HCT116 (cell line): ENCODE data around the gene BSPRY. TPM values are rescaled to one million over a fixed set of nuclear protein-coding genes. Genes with fewer than 3 reads are reported as not detected.
A peak's percentile ranks its signal among the peaks of the same experiment; 100 is the strongest.

Experiments
- ATAC-seq: fragments of 200-7000 bp; cut with Tn5 transposase; 2 replicates; pipeline ENCODE4 v1.9.1; 2020; ENCODE audit warnings: mild to moderate bottlenecking, moderate library complexity
- BruUV-seq: library from RNA; stranded (reverse); fragments of 400-500 nt; replicated peaks from 2 replicates; lab custom pipeline; 2021; lab: Mats Ljungman, UMichigan
- CTCF ChIA-PET: fragments of 300-600 bp; sonication (Branson Sonifier 250); formaldehyde crosslinking; loops from one replicate; lab custom pipeline; 2021; ENCODE audit warnings: antibody characterized with exemption; lab: Charles Lee
- POLR2A ChIA-PET: fragments of 300-600, 350-600 bp; sonication (Branson Sonifier 250); formaldehyde crosslinking; loops from one replicate; lab custom pipeline; 2021; ENCODE audit warnings: antibody characterized with exemption; lab: Charles Lee
- RAD21 ChIA-PET, 2 experiments: fragments of 300-600 bp; sonication (Branson Sonifier 250); formaldehyde crosslinking; loops; one replicate each; lab custom pipeline; 2023; ENCODE audit warnings: low total read pairs in 2 of 2; ENCODE audit not compliant: uncharacterized antibody in 2 of 2, unreplicated experiment in 2 of 2, low non-redundant PET in 1 of 2; lab: Charles Lee
- DNase-seq: peaks from one replicate; pipeline ENCODE4 v3.0.0-alpha.2; 2010; ENCODE audit warnings: low read depth, low spot score
- H2AFZ ChIP-seq: fragments of 200-600 bp; shearing (Covaris generic), sonication (generic); 2 replicates; pipeline ENCODE4 v1.6.1; 2017; ENCODE audit warnings: low read depth, mixed run types, mixed read lengths, antibody characterized with exemption, low read length; ENCODE audit not compliant: poor library complexity, severe bottlenecking
- H3K27ac ChIP-seq: 2 replicates; pipeline ENCODE4 v1.5.1; 2012; ENCODE audit warnings: low read depth, low read length
- H3K27me3 ChIP-seq: fragments of 200-600 bp; sonication (generic); 2 replicates; pipeline ENCODE4 v1.6.1; 2016; ENCODE audit warnings: mixed run types, low read length, mixed read lengths; ENCODE audit not compliant: insufficient read depth
- H3K36me3 ChIP-seq, 2 experiments: fragments of 200-500 bp in 1 of 2; fragments of 200-600 bp in 1 of 2; sonication (Bioruptor generic) in 1 of 2; sonication (generic) in 1 of 2; 2 replicates each; pipeline versions ENCODE4 v1.5.1 to v1.6.1; 2014 to 2016; ENCODE audit warnings: low read length in 2 of 2, inconsistent platforms in 1 of 2, mixed read lengths in 1 of 2, mixed run types in 1 of 2; ENCODE audit not compliant: insufficient read depth in 2 of 2, control insufficient read depth in 1 of 2
- H3K4me1 ChIP-seq, 2 experiments: fragments of 200-600 bp in 1 of 2; sonication (generic) in 1 of 2; 2 replicates each; pipeline versions ENCODE4 v1.5.1 to v1.6.1; 2012 to 2017; ENCODE audit warnings: low read length in 2 of 2, inconsistent platforms in 1 of 2, mild to moderate bottlenecking in 1 of 2, mixed read lengths in 1 of 2, mixed run types in 1 of 2, moderate library complexity in 1 of 2; ENCODE audit not compliant: insufficient read depth in 2 of 2, control insufficient read depth in 1 of 2
- H3K4me2 ChIP-seq: fragments of 200-600 bp; sonication (generic); 2 replicates; pipeline ENCODE4 v1.6.1; 2017; ENCODE audit warnings: mixed run types, low read length, mixed read lengths
- H3K4me3 ChIP-seq, 2 experiments: fragments of 200-600 bp in 1 of 2; sonication (generic) in 1 of 2; replicated peaks in 1 of 2; 2 replicates each; pipeline ENCODE4 v1.5.1; 2011 to 2016; ENCODE audit warnings: low read length in 2 of 2, control low read depth in 1 of 2, low read depth in 1 of 2, mild to moderate bottlenecking in 1 of 2, mixed read lengths in 1 of 2, mixed run types in 1 of 2
- H3K79me2 ChIP-seq: fragments of 200-600 bp; sonication (generic); 2 replicates; pipeline ENCODE4 v1.6.1; 2017; ENCODE audit warnings: mild to moderate bottlenecking, mixed run types, low read length, moderate library complexity, mixed read lengths; ENCODE audit not compliant: insufficient read depth
- H3K9ac ChIP-seq: fragments of 200-600 bp; sonication (generic); 2 replicates; pipeline ENCODE4 v1.6.1; 2016; ENCODE audit warnings: low read length, mixed read lengths
- H3K9me2 ChIP-seq: fragments of 200-600 bp; sonication (generic), shearing (Covaris generic); 2 replicates; pipeline ENCODE4 v1.6.1; 2017; ENCODE audit warnings: mixed run types, mild to moderate bottlenecking, moderate library complexity; ENCODE audit not compliant: insufficient read depth
- H3K9me3 ChIP-seq, 2 experiments: fragments of 200-500 bp in 1 of 2; fragments of 200-600 bp in 1 of 2; sonication (Bioruptor generic) in 1 of 2; sonication (generic) in 1 of 2; 2 replicates each; pipeline ENCODE4 v1.6.1; 2014 to 2017; ENCODE audit warnings: low read length in 2 of 2, mixed read lengths in 2 of 2, inconsistent platforms in 1 of 2, low read depth in 1 of 2, mild to moderate bottlenecking in 1 of 2, mixed run types in 1 of 2, moderate library complexity in 1 of 2; ENCODE audit not compliant: control insufficient read depth in 1 of 2, insufficient read depth in 1 of 2
- H4K20me1 ChIP-seq: fragments of 200-600 bp; sonication (generic), shearing (Covaris generic); 2 replicates; pipeline ENCODE4 v1.6.1; 2017; ENCODE audit warnings: mixed run types, mild to moderate bottlenecking, moderate library complexity; ENCODE audit not compliant: insufficient read depth
- EGR1 ChIP-seq: IDR thresholded peaks from 2 replicates; pipeline ENCODE4 v1.6.1; 2012; ENCODE audit warnings: low read depth
- FOSL1 ChIP-seq: IDR thresholded peaks from 2 replicates; pipeline ENCODE4 v1.6.1; 2012; ENCODE audit warnings: low read depth
- POLR2A ChIP-seq: IDR thresholded peaks from 2 replicates; pipeline ENCODE4 v1.7.0; 2011; ENCODE audit warnings: borderline replicate concordance; ENCODE audit not compliant: insufficient read depth, insufficient read length; ENCODE audit errors: extremely low read depth
- POLR2AphosphoS5 ChIP-seq: IDR thresholded peaks from 2 replicates; pipeline ENCODE4 v1.6.1; 2011; ENCODE audit warnings: mild to moderate bottlenecking, low read depth, low read length, moderate library complexity
- SP1 ChIP-seq: IDR thresholded peaks from 2 replicates; pipeline ENCODE4 v1.6.1; 2012; ENCODE audit warnings: low read depth
- TCF7L2 ChIP-seq: IDR thresholded peaks from 2 replicates; pipeline ENCODE4 v1.7.0; 2011; ENCODE audit warnings: borderline replicate concordance, inconsistent platforms; ENCODE audit not compliant: insufficient read depth, insufficient read length; ENCODE audit errors: extremely low read depth
- YY1 ChIP-seq: IDR thresholded peaks from 2 replicates; pipeline ENCODE4 v1.6.1; 2011; ENCODE audit warnings: low read length, low read depth, moderate library complexity, mild to moderate bottlenecking; ENCODE audit not compliant: insufficient replicate concordance; ENCODE audit errors: extremely low read depth
- ZBTB33 ChIP-seq: IDR thresholded peaks from 2 replicates; pipeline ENCODE4 v1.6.1; 2011; ENCODE audit warnings: mild to moderate bottlenecking, low read length, moderate library complexity; ENCODE audit not compliant: insufficient replicate concordance; ENCODE audit errors: extremely low read depth
- ZFX ChIP-seq: fragments of 450-650 bp; IDR thresholded peaks from 2 replicates; pipeline ENCODE4 v1.6.1; 2017
- intact Hi-C: fragments of 100-400 bp; cut with micrococcal nuclease; formaldehyde crosslinking; loops from 2 replicates; pipeline ENCODE4 v1.10.0; 2022
- total RNA-seq: library from RNA; stranded (reverse); gene quantifications from one replicate; pipeline ENCODE4 v1.2.1, GENCODE V29; 2021; ENCODE audit not compliant: unreplicated experiment

Gene BSPRY
- total RNA-seq, 1 experiment from 2014 or later: 22.7 TPM

DNA sequence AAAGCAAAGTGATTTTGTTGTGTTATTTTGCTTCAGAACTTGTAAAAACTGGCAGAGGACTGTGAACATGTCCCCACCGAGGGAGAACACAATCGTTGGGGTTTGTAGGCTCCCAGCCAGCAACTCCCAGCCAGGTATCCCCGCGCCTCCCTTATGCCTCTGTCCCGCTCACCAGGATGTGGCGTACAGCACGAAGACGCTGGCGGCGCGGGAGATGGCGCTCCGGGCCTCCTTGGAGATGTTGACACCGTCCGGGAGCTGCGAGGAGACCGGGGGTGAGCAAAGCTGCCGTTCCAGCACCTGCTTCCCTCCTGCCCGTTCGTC lies 60.5 kb downstream of the BSPRY start:
- Histone ChIP-seq H3K4me3 (peak overlapping the region; percentile 95 to 98), H3K9ac (peak overlapping the region; percentile 92), H4K20me1 (peaks cover 3% of the 10 kb centered on the region; the same call in 1 of the 2 replicates), H3K79me2 (peaks cover 33% of the 10 kb centered on the region)
- RAD21 ChIA-PET: interaction anchor here in 1 of 2 experiments (1.0 kb wide), 2 partner anchors 9 to 33 kb away, joined by 3 to 8 read pairs; partner anchors contain the start of genes ALAD and HDHD3
- TF ChIP-seq EGR1: no peak
- 0 out of 2 replicates have a peak, but pooled peaks have one; percentile 34 for TF ChIP-seq ZFX
- TF ChIP-seq, all 23 proteins: peak for 1
- ATAC-seq (peak; percentile 14), DNase-seq (no peak)
- H3K4me2 ChIP-seq: peak overlapping the region; percentile 83
- intact Hi-C loops: no loop called here
- H3K27me3 ChIP-seq: no peaks in the 10 kb centered on the region
- ChIA-PET POLR2A (interaction anchor here (0.8 to 1.9 kb wide), 11 partner anchors 8 to 189 kb away, joined by 3 to 13 read pairs (median 4); partner anchors contain the start of genes ALAD, CDC26, FKBP15 and PRPF4), CTCF (interaction anchor here (0.7 to 2.0 kb wide), 5 partner anchors 8 to 245 kb away, joined by 3 to 19 read pairs (median 4); partner anchors contain the start of genes ALAD, CDC26 and PRPF4)
- H3K27ac ChIP-seq: peak overlapping the region; percentile 89
- peaks cover 6 to 17% of the 10 kb centered on the region in 2 experiments for H3K4me1 ChIP-seq
- BruUV-seq: TSS peak; percentile 59
- no peaks in the 10 kb centered on the region for H3K9me2 ChIP-seq
- H3K9me3 ChIP-seq: no peaks in the 10 kb centered on the region
- H3K36me3 ChIP-seq: peaks cover 12 to 20% of the 10 kb centered on the region in 2 experiments; a peak in 3 of 4 replicates
- H2AFZ ChIP-seq: no peak overlapping the region

- ATAC-seq (peak; percentile 91), DNase-seq (peak; percentile 92)
- H3K27me3 ChIP-seq: no peaks in the 10 kb centered on the region
- peaks cover 33% of the 10 kb centered on the region for H3K79me2 ChIP-seq
- no peaks in the 10 kb centered on the region for H3K9me2 ChIP-seq
- intact Hi-C loops: no loop called here
- ChIA-PET RAD21 (interaction anchor here in 1 of 2 experiments (1.0 kb wide), 2 partner anchors 9 to 33 kb away, joined by 3 to 8 read pairs; partner anchors contain the start of genes ALAD and HDHD3), CTCF (interaction anchor here (0.7 to 2.0 kb wide), 5 partner anchors 9 to 245 kb away, joined by 3 to 19 read pairs (median 4); partner anchors contain the start of genes ALAD, CDC26 and PRPF4), POLR2A (interaction anchor here (0.8 to 1.9 kb wide), 11 partner anchors 9 to 189 kb away, joined by 3 to 13 read pairs (median 4); partner anchors contain the start of genes ALAD, CDC26, FKBP15 and PRPF4)
- peak within 1 kb of the TSS; percentile 95 to 98 for H3K4me3 ChIP-seq
- peak within 1 kb of the TSS; percentile 28 for H2AFZ ChIP-seq
- peak within 1 kb of the TSS; percentile 83 for H3K4me2 ChIP-seq
- peaks cover 6 to 17% of the 10 kb centered on the region in 2 experiments for H3K4me1 ChIP-seq
- H3K27ac ChIP-seq: peak within 1 kb of the TSS; percentile 89
- H3K36me3 ChIP-seq: peaks cover 12 to 20% of the 10 kb centered on the region in 2 experiments; a peak in 3 of 4 replicates
- H4K20me1 ChIP-seq: peaks cover 3% of the 10 kb centered on the region; the same call in 1 of the 2 replicates
- H3K9ac ChIP-seq: peak within 1 kb of the TSS; percentile 92
- no TSS peak for BruUV-seq
- TF ChIP-seq ZBTB33: peak; percentile 82
- no peak for TF ChIP-seq FOSL1
- TF ChIP-seq SP1: no peak
- peak; percentile 84 for TF ChIP-seq POLR2AphosphoS5
- TF ChIP-seq ZFX: peak; percentile 28; the same call in 1 of the 2 replicates
- peak; percentile 65 for TF ChIP-seq YY1
- TF ChIP-seq POLR2A: peak; percentile 88
- TF ChIP-seq TCF7L2: peak; percentile 54
- no peaks in the 10 kb centered on the region for H3K9me3 ChIP-seq
These were observed 61.0 kb downstream of the BSPRY start, which contains the start of the genes C9orf43 and POLE3 for GRCh38 chr9:113410207-113410864. Gene C9orf43 (plus strand): TSS chr9:113410747. CDS start chr9:113413494, 2,747 bp downstream. Gene POLE3 (minus strand): TSS chr9:113410675. CDS start chr9:113410293, 382 bp downstream.
